ENCODE results near the gene KLHL8.

The KLHL8 gene

GRCh38 chr4:87220094-87220822, at the start of gene KLHL8:
Gene KLHL8 (minus strand): TSS chr4:87220618. CDS start chr4:87195539, 25,079 bp downstream.
- DNase-seq (ENCODE audit: low spot score): peak; percentile 84

- no peak for DNase-seq (ENCODE audit: low spot score)
These were observed 49.7 kb upstream of the KLHL8 start for GRCh38 chr4:87270144-87270543.

GRCh38 chr4:87268411-87268810, 48.0 kb upstream of the KLHL8 start:
- no peak for DNase-seq (ENCODE audit: low spot score)

GRCh38 chr4:87266986-87267385, 46.6 kb upstream of the KLHL8 start:
- no peak for DNase-seq (ENCODE audit: low spot score)

- no peak for DNase-seq (ENCODE audit: low spot score)
These were observed 42.5 kb upstream of the KLHL8 start for GRCh38 chr4:87262886-87263285.

- DNase-seq (ENCODE audit: low spot score): no peak
These were observed 40.1 kb upstream of the KLHL8 start for GRCh38 chr4:87260477-87260876.

GRCh38 chr4:87258677-87259076, 38.3 kb upstream of the KLHL8 start:
- no peak for DNase-seq (ENCODE audit: low spot score)

- DNase-seq (ENCODE audit: low spot score): no peak
These were observed 37.1 kb upstream of the KLHL8 start for GRCh38 chr4:87257523-87257922.

GRCh38 chr4:87255755-87256154, 35.3 kb upstream of the KLHL8 start:
- DNase-seq (ENCODE audit: low spot score): no peak

GRCh38 chr4:87251106-87251505, 30.7 kb upstream of the KLHL8 start:
- DNase-seq (ENCODE audit: low spot score): no peak

GRCh38 chr4:87250294-87250693, 29.9 kb upstream of the KLHL8 start:
- no peak for DNase-seq (ENCODE audit: low spot score)

GRCh38 chr4:87249332-87250019, 29.1 kb upstream of the KLHL8 start:
- no peak for DNase-seq (ENCODE audit: low spot score)

- DNase-seq (ENCODE audit: low spot score): no peak
These were observed 23.1 kb upstream of the KLHL8 start for GRCh38 chr4:87243426-87244053.

GRCh38 chr4:87241336-87241735, 20.9 kb upstream of the KLHL8 start:
- DNase-seq (ENCODE audit: low spot score): no peak

GRCh38 chr4:87240341-87240740, 19.9 kb upstream of the KLHL8 start:
- no peak for DNase-seq (ENCODE audit: low spot score)

GRCh38 chr4:87239821-87240220, 19.4 kb upstream of the KLHL8 start:
- DNase-seq (ENCODE audit: low spot score): no peak

- DNase-seq (ENCODE audit: low spot score): no peak
These were observed 18.8 kb upstream of the KLHL8 start for GRCh38 chr4:87239194-87239593.

- DNase-seq (ENCODE audit: low spot score): no peak
These were observed 16.4 kb upstream of the KLHL8 start for GRCh38 chr4:87236861-87237260.

- DNase-seq (ENCODE audit: low spot score): no peak
These were observed 14.7 kb upstream of the KLHL8 start for GRCh38 chr4:87235020-87235671.

- DNase-seq (ENCODE audit: low spot score): no peak
These were observed 11.8 kb upstream of the KLHL8 start for GRCh38 chr4:87232216-87232615.

GRCh38 chr4:87230806-87231205, 10.4 kb upstream of the KLHL8 start:
- no peak for DNase-seq (ENCODE audit: low spot score)

GRCh38 chr4:87229979-87230378, 9.6 kb upstream of the KLHL8 start:
- no peak for DNase-seq (ENCODE audit: low spot score)
